22Rv1 (cell line): ENCODE measurements around the gene SLC39A11.

Source experiments
- H3K27ac ChIP-seq: fragments of 450-650 bp; 2 replicates; pipeline ENCODE4 v1.5.1; 2017
- ZFX ChIP-seq: fragments of 450-650 bp; IDR thresholded peaks from 2 replicates; pipeline ENCODE4 v1.6.1; 2017; ENCODE audit warnings: antibody characterized with exemption, borderline replicate concordance
- TF ChIP-seq, protein P1 (sequence below): fragments of 450-650 bp; IDR thresholded peaks from 2 replicates; pipeline ENCODE4 v1.5.1; 2017; ENCODE audit warnings: mild to moderate bottlenecking

Gene SLC39A11

DNA sequence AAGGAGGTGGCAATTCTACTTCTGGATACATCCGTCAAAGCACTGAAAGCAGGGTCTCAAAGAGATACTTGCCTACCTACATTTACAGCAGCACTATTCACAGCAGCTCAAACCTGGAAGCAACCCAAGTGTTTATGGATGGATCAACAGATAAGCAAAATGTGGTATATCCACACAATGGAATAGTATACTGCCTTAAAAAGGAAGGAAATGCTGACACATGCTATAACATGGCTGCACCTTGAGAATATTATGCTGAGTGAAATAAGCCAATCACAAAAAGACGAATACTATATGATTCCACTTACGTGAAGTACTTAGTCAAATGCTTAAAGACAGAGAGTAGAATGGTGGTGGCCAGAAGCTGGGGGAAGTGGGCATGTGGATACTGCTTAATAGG, 336.2 kb downstream of the SLC39A11 start:
- TF ChIP-seq, protein P1, sequence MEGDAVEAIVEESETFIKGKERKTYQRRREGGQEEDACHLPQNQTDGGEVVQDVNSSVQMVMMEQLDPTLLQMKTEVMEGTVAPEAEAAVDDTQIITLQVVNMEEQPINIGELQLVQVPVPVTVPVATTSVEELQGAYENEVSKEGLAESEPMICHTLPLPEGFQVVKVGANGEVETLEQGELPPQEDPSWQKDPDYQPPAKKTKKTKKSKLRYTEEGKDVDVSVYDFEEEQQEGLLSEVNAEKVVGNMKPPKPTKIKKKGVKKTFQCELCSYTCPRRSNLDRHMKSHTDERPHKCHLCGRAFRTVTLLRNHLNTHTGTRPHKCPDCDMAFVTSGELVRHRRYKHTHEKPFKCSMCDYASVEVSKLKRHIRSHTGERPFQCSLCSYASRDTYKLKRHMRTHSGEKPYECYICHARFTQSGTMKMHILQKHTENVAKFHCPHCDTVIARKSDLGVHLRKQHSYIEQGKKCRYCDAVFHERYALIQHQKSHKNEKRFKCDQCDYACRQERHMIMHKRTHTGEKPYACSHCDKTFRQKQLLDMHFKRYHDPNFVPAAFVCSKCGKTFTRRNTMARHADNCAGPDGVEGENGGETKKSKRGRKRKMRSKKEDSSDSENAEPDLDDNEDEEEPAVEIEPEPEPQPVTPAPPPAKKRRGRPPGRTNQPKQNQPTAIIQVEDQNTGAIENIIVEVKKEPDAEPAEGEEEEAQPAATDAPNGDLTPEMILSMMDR: no peak
- TF ChIP-seq ZFX: no peak
- no peak overlapping the region for H3K27ac ChIP-seq

DNA sequence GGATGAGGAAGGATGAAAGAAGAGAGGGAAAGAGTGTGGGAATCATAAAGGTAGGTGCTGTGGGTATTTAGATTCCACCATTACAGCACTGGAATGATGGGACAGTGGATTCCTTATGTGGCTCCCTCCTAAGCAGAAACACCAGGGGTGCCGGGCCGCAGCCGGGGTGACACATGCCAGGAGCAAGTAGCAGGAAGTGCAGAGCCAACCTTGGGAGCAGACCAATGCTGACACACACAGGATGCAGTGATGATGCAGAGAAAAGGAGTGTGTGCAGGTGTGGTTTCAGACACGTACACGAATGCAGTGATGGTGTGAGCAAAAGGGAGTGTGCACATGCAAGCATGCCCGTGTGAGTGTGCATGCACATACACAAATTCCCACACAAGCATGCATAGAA, 338.0 kb downstream of the SLC39A11 start:
- no peak overlapping the region for H3K27ac ChIP-seq
- TF ChIP-seq, protein P1: no peak
- TF ChIP-seq ZFX: no peak

DNA sequence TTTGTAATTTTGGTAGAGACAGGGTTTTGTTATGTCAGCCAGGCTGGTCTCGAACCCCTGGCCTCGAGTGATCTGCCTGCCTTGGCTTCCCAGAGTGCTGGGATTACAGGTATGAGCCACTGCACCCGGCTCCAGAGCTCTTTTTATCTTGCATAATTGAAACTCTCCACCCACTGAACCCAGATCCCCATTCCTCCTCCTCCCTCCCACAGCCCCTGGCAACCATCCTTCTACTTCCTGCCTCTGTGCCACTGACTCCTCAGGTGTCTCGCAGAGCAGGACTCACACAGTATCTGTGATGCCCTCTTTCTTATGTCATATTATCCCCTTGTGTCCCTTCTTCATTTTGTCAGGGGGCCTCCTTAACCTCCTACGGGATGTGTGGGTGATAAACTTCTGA, 340.7 kb downstream of the SLC39A11 start:
- TF ChIP-seq, protein P1: no peak
- TF ChIP-seq ZFX: no peak
- H3K27ac ChIP-seq: no peak overlapping the region

DNA sequence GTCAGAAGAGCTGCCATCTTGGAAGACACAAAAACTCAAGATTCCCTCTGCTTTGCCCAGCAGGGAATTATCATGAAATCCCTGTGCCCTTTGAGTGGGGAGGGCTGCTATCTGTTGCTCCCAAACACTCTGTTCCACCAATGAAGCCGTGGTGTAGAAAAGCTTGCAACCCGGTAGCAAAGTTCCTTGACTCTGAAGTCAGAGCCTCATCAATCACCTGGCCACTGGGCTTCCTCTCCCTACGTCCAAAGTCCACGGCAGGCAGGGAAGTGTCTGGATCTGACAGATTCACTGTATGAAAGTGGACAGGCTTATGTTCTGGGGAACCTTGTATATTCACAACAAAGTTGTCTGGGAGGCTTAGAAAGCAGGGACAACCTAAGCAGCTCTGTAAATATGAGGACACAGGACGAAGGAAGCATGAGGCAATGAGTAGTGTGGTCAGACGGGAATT, 343.3 kb downstream of the SLC39A11 start:
- H3K27ac ChIP-seq: no peak overlapping the region
- TF ChIP-seq, protein P1: no peak
- no peak for TF ChIP-seq ZFX

DNA sequence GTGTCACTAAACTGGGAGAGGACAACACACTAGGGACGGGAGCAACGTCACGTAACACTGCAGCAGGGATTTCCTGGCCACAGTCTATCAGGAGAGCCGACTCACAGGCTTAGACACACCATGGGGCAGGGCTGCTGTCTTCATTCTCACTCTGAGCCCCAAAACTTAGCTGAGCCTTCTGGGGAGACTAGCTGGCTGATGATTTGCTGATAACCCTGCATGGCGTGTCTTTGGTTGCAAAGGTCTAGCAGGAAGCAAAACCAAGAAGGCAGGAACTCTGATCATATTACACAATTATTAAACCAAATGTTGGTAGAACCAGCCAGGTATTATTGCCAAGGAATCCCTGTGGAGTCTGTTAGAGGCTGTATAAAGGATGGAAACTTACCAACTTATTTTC, 345.0 kb downstream of the SLC39A11 start:
- TF ChIP-seq, protein P1: no peak
- no peak for TF ChIP-seq ZFX
- no peak overlapping the region for H3K27ac ChIP-seq

DNA sequence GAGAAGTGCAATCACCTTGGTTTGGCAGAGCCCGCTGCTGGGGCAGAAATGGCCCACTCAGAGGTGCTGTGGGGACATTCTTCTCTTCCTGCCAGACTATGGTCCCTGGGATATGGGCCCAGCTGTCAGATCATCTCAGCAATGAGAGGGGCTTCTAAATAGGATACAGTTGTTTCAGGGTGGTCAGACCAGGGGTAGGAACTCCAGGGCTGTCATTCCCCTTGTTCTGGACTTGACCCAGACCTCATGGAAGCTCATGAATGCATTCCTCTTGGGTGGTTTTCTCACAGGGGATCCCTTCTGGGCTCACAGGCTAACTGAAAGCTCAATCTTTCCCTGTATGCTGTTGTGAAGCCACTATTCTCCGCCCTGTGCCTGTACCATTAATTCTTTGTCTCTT, 347.2 kb downstream of the SLC39A11 start:
- no peak for TF ChIP-seq ZFX
- TF ChIP-seq, protein P1: no peak
- no peak overlapping the region for H3K27ac ChIP-seq

DNA sequence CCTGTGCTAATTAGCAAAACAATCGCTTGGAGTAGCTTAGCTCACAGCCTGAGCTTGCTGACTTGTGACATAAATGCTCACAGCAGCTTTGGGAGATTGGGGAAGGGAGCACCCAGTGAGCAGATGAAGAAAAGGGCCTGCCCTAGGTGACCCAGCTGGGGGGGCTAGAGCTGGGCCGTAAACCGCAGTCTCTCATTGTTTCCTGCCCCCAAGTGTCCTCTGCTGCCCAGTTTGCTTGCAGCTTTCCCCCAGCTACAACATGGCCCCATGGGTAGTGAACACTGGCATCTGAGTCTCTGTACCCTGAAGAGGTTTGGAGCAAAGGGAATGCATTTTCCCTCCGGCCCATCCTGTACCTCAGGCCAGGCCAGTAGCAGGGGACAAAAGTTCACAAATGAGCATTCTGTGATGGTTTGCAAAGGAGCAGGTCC, 349.4 kb downstream of the SLC39A11 start:
- H3K27ac ChIP-seq: no peak overlapping the region
- no peak for TF ChIP-seq ZFX
- TF ChIP-seq, protein P1: no peak
